ENCODE data around the gene MATK.
A peak's percentile ranks its signal among the peaks of the same experiment; 100 is the strongest.

MATK gene

GRCh38 chr19:3825286-3825956 lies 39.2 kb upstream of the MATK start:
- no peak overlapping the region for H3K4me3 ChIP-seq (ENCODE audit: low read depth, low read length)
- H3K9me3 ChIP-seq (ENCODE audit: severe bottlenecking) = no peaks in the 10 kb centered on the region
- H3K27ac ChIP-seq = peak overlapping the region; percentile 51
- no peaks in the 10 kb centered on the region for H3K27me3 ChIP-seq (ENCODE audit: insufficient read depth, low read depth, severe bottlenecking)
- H3K36me3 ChIP-seq = no peaks in the 10 kb centered on the region
- no peak for TF ChIP-seq CTCF (IDR thresholded peaks at IDR 0.05; ENCODE audit: low read depth, low read length)
- no peak for DNase-seq

- Histone ChIP-seq H3K27me3 (ENCODE audit: insufficient read depth, low read depth, severe bottlenecking) (no peaks in the 10 kb centered on the region), H3K27ac (no peak overlapping the region), H3K4me3 (ENCODE audit: low read depth, low read length) (no peak overlapping the region), H3K36me3 (no peaks in the 10 kb centered on the region), H3K9me3 (ENCODE audit: severe bottlenecking) (no peaks in the 10 kb centered on the region)
- TF ChIP-seq CTCF (IDR thresholded peaks at IDR 0.05; ENCODE audit: low read depth, low read length) = no peak
- DNase-seq = no peak
Measured at GRCh38 chr19:3823350-3823713, 37.2 kb upstream of the MATK start.

- no peaks in the 10 kb centered on the region for H3K27me3 ChIP-seq (ENCODE audit: insufficient read depth, low read depth, severe bottlenecking)
- no peak for TF ChIP-seq CTCF (IDR thresholded peaks at IDR 0.05; ENCODE audit: low read depth, low read length)
Measured at GRCh38 chr19:3822683-3823349, 36.6 kb upstream of the MATK start.

GRCh38 chr19:3821857-3822364 lies 35.7 kb upstream of the MATK start:
- H3K9me3 ChIP-seq (ENCODE audit: severe bottlenecking) = no peaks in the 10 kb centered on the region
- H3K36me3 ChIP-seq = no peaks in the 10 kb centered on the region
- no peaks in the 10 kb centered on the region for H3K27me3 ChIP-seq (ENCODE audit: insufficient read depth, low read depth, severe bottlenecking)
- no peak overlapping the region for H3K27ac ChIP-seq
- no peak overlapping the region for H3K4me3 ChIP-seq (ENCODE audit: low read depth, low read length)
- TF ChIP-seq CTCF (IDR thresholded peaks at IDR 0.05; ENCODE audit: low read depth, low read length) = peak; percentile 99
- peak; percentile 80 for DNase-seq

More at GRCh38 chr19:3822683-3823349, 36.6 kb upstream of the MATK start:
- Histone ChIP-seq H3K9me3 (ENCODE audit: severe bottlenecking) (no peaks in the 10 kb centered on the region), H3K27ac (no peak overlapping the region), H3K4me3 (ENCODE audit: low read depth, low read length) (no peak overlapping the region), H3K36me3 (no peaks in the 10 kb centered on the region)
- DNase-seq = no peak

GRCh38 chr19:3821156-3821555 lies 35.0 kb upstream of the MATK start:
- Histone ChIP-seq H3K36me3 (no peaks in the 10 kb centered on the region), H3K9me3 (ENCODE audit: severe bottlenecking) (no peaks in the 10 kb centered on the region), H3K27me3 (ENCODE audit: insufficient read depth, low read depth, severe bottlenecking) (no peaks in the 10 kb centered on the region), H3K27ac (no peak overlapping the region), H3K4me3 (ENCODE audit: low read depth, low read length) (no peak overlapping the region)
- no peak for TF ChIP-seq CTCF (IDR thresholded peaks at IDR 0.05; ENCODE audit: low read depth, low read length)
- no peak for DNase-seq

Data from WERI-Rb-1 (cell line).